ENCODE results near the gene MSTN. TPM values are rescaled to one million over a fixed set of nuclear protein-coding genes. Genes with fewer than 3 reads are reported as not detected.

Gene MSTN
- total RNA-seq, 1 experiment from 2014 or later, result not detected

- Histone ChIP-seq H3K27ac (ENCODE audit: low read depth, low read length, poor library complexity, severe bottlenecking) (no peak overlapping the region), H3K9me3 (ENCODE audit: low read depth, low read length, poor library complexity, severe bottlenecking) (no peaks in the 10 kb centered on the region), H3K36me3 (ENCODE audit: insufficient read depth, low read length, poor library complexity, severe bottlenecking) (no peaks in the 10 kb centered on the region), H3K4me1 (ENCODE audit: insufficient read depth, low read length, poor library complexity, severe bottlenecking) (no peaks in the 10 kb centered on the region), H3K27me3 (replicated peaks; ENCODE audit: insufficient read depth, low read depth, low read length, poor library complexity) (no peaks in the 10 kb centered on the region), H3K4me3 (ENCODE audit: low read depth, low read length, poor library complexity, severe bottlenecking) (no peak overlapping the region)
- ChIA-PET CTCF (no interaction called here), POLR2A (ENCODE audit: low non-redundant PET) (no interaction called here)
- intact Hi-C loops (cut with micrococcal nuclease; ENCODE audit: unreplicated experiment), result loop anchor here (10.0 kb wide), 1 partner anchor 723 kb away; no protein-coding TSS in a partner anchor
- TF ChIP-seq, protein P1, sequence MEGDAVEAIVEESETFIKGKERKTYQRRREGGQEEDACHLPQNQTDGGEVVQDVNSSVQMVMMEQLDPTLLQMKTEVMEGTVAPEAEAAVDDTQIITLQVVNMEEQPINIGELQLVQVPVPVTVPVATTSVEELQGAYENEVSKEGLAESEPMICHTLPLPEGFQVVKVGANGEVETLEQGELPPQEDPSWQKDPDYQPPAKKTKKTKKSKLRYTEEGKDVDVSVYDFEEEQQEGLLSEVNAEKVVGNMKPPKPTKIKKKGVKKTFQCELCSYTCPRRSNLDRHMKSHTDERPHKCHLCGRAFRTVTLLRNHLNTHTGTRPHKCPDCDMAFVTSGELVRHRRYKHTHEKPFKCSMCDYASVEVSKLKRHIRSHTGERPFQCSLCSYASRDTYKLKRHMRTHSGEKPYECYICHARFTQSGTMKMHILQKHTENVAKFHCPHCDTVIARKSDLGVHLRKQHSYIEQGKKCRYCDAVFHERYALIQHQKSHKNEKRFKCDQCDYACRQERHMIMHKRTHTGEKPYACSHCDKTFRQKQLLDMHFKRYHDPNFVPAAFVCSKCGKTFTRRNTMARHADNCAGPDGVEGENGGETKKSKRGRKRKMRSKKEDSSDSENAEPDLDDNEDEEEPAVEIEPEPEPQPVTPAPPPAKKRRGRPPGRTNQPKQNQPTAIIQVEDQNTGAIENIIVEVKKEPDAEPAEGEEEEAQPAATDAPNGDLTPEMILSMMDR (conservative IDR thresholded peaks at IDR 0.05; ENCODE audit: low read depth, low read length), result no peak
- TF ChIP-seq EZH2 (IDR thresholded peaks at IDR 0.05; ENCODE audit: borderline replicate concordance, low read depth, low read length, poor library complexity, severe bottlenecking), result no peak
- BruUV-seq (replicated peaks), result no TSS peak
- DNase-seq (ENCODE audit: low spot score), result no peak
Measured at GRCh38 chr2:190082118-190082517, 19.6 kb upstream of the MSTN start.

DNA sequence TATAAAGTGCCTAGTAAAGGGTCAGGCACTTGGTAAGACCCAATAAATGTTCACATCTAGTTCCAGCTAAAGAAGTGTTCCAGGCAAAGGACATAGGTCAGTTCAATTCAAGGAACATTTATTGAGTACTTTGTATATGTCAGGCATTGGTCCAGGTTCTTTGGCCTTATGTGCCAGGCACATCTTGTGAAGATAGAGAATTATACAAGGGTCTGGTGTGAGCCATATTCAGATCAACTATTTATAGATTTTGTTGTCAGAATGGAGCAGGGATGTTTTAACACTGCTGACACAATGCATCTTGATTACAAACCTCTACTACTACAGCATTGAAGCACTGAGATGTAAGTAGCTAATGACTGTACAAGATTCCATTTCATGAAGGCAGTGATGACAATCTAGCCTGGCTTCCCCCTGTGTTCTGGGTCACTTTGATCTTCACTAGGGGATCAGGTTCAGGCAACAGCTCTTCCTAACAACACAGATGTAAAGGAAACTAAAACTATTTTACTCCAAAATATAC is 18.1 kb upstream of the MSTN start:
- H3K36me3 ChIP-seq (ENCODE audit: insufficient read depth, low read length, poor library complexity, severe bottlenecking), result no peaks in the 10 kb centered on the region
- DNase-seq (ENCODE audit: low spot score), result no peak
- BruUV-seq (replicated peaks), result no TSS peak
- intact Hi-C loops (cut with micrococcal nuclease; ENCODE audit: unreplicated experiment), result loop anchor here (10.0 kb wide), 1 partner anchor 724 kb away; no protein-coding TSS in a partner anchor
- CTCF ChIA-PET, result no interaction called here
- no peak overlapping the region for H3K27ac ChIP-seq (ENCODE audit: low read depth, low read length, poor library complexity, severe bottlenecking)
- H3K4me3 ChIP-seq (ENCODE audit: low read depth, low read length, poor library complexity, severe bottlenecking), result no peak overlapping the region
- no peaks in the 10 kb centered on the region for H3K9me3 ChIP-seq (ENCODE audit: low read depth, low read length, poor library complexity, severe bottlenecking)
- POLR2A ChIA-PET (ENCODE audit: low non-redundant PET), result no interaction called here
- no peaks in the 10 kb centered on the region for H3K4me1 ChIP-seq (ENCODE audit: insufficient read depth, low read length, poor library complexity, severe bottlenecking)
- no peaks in the 10 kb centered on the region for H3K27me3 ChIP-seq (replicated peaks; ENCODE audit: insufficient read depth, low read depth, low read length, poor library complexity)
- TF ChIP-seq, protein P1 (conservative IDR thresholded peaks at IDR 0.05; ENCODE audit: low read depth, low read length), result no peak
- no peak for TF ChIP-seq EZH2 (IDR thresholded peaks at IDR 0.05; ENCODE audit: borderline replicate concordance, low read depth, low read length, poor library complexity, severe bottlenecking)

GRCh38 chr2:190079160-190079559 is 16.6 kb upstream of the MSTN start:
- H3K9me3 ChIP-seq (ENCODE audit: low read depth, low read length, poor library complexity, severe bottlenecking), result no peaks in the 10 kb centered on the region
- intact Hi-C loops (cut with micrococcal nuclease; ENCODE audit: unreplicated experiment), result no loop called here
- TF ChIP-seq EZH2 (IDR thresholded peaks at IDR 0.05; ENCODE audit: borderline replicate concordance, low read depth, low read length, poor library complexity, severe bottlenecking), result no peak
- TF ChIP-seq, protein P1 (conservative IDR thresholded peaks at IDR 0.05; ENCODE audit: low read depth, low read length), result no peak
- H3K4me1 ChIP-seq (ENCODE audit: insufficient read depth, low read length, poor library complexity, severe bottlenecking), result no peaks in the 10 kb centered on the region
- ChIA-PET CTCF (no interaction called here), POLR2A (ENCODE audit: low non-redundant PET) (no interaction called here)
- H3K4me3 ChIP-seq (ENCODE audit: low read depth, low read length, poor library complexity, severe bottlenecking), result no peak overlapping the region
- no peak for DNase-seq (ENCODE audit: low spot score)
- BruUV-seq (replicated peaks), result no TSS peak
- no peak overlapping the region for H3K27ac ChIP-seq (ENCODE audit: low read depth, low read length, poor library complexity, severe bottlenecking)
- no peaks in the 10 kb centered on the region for H3K36me3 ChIP-seq (ENCODE audit: insufficient read depth, low read length, poor library complexity, severe bottlenecking)
- H3K27me3 ChIP-seq (replicated peaks; ENCODE audit: insufficient read depth, low read depth, low read length, poor library complexity), result no peaks in the 10 kb centered on the region
